Epidermal melanocyte (primary cell): ENCODE measurements around the gene DEDD2.

Source experiments
- DNase-seq: peaks from one replicate; pipeline ENCODE4 v3.0.0; 2011; ENCODE audit warnings: low spot score; ENCODE audit not compliant: insufficient read length

DEDD2 gene

GRCh38 chr19:42248270-42249148 is 31.0 kb upstream of the DEDD2 start:
- no peak for DNase-seq

- DNase-seq: no peak
Measured at GRCh38 chr19:42247640-42248199, 30.2 kb upstream of the DEDD2 start.

- DNase-seq: peak; percentile 42
Measured at GRCh38 chr19:42246922-42247639, 29.6 kb upstream of the DEDD2 start.

GRCh38 chr19:42246143-42246921 is 28.9 kb upstream of the DEDD2 start:
- DNase-seq: peak; percentile 88

GRCh38 chr19:42245231-42245630 is 27.8 kb upstream of the DEDD2 start:
- DNase-seq: no peak

GRCh38 chr19:42244347-42245220 is 27.1 kb upstream of the DEDD2 start:
- DNase-seq: peak; percentile 88

GRCh38 chr19:42242512-42243409 is 25.3 kb upstream of the DEDD2 start, which contains the start of gene GSK3A:
Gene GSK3A (minus strand): TSS chr19:42242602. CDS start chr19:42242465, 137 bp downstream.
- peak; percentile 96 for DNase-seq

GRCh38 chr19:42242069-42242511 is 24.6 kb upstream of the DEDD2 start:
- no peak for DNase-seq

- no peak for DNase-seq
Measured at GRCh38 chr19:42241279-42241678, 23.8 kb upstream of the DEDD2 start.

GRCh38 chr19:42239544-42240220 is 22.2 kb upstream of the DEDD2 start:
- no peak for DNase-seq

GRCh38 chr19:42235181-42235580 is 17.7 kb upstream of the DEDD2 start:
- DNase-seq: no peak

- DNase-seq: no peak
Measured at GRCh38 chr19:42234364-42234763, 16.9 kb upstream of the DEDD2 start.

GRCh38 chr19:42233678-42234292 is 16.3 kb upstream of the DEDD2 start:
- no peak for DNase-seq

GRCh38 chr19:42233106-42233505 is 15.6 kb upstream of the DEDD2 start:
- no peak for DNase-seq

- DNase-seq: no peak
Measured at GRCh38 chr19:42232435-42232834, 15.0 kb upstream of the DEDD2 start.

- no peak for DNase-seq
Measured at GRCh38 chr19:42230571-42230970, 13.1 kb upstream of the DEDD2 start.

- DNase-seq: peak; percentile 19
Measured at GRCh38 chr19:42229855-42230351, 12.4 kb upstream of the DEDD2 start.

- no peak for DNase-seq
Measured at GRCh38 chr19:42229301-42229854, 11.9 kb upstream of the DEDD2 start.
